Adrenal gland (tissue), 12 donors: ENCODE results near the gene RAD51AP2. TPM values are rescaled to one million over a fixed set of nuclear protein-coding genes. Genes with fewer than 3 reads are reported as not detected.

Experiments
- DNase-seq, 7 donors: peaks; one replicate each; pipeline ENCODE4 v3.0.0-alpha.2; 2019 to 2020
- H3K27ac ChIP-seq, 5 donors: fragments of 200-600 bp; sonication (generic) in 4 of 5; 1 replicate in 3 of 5; 2 replicates in 2 of 5; pipeline versions ENCODE4 v1.5.1 to v1.8.0; 2016 to 2020; ENCODE audit warnings: mild to moderate bottlenecking in 1 of 5
- H3K27me3 ChIP-seq: fragments of 200-600 bp; 2 replicates; pipeline ENCODE4 v1.8.0; 2021
- H3K36me3 ChIP-seq, 2 donors: fragments of 200-600 bp; replicated peaks in 1 of 2; 1 replicate in 1 of 2; 2 replicates in 1 of 2; pipeline versions ENCODE4 v1.5.1 to v1.8.0; 2018 to 2022
- H3K4me1 ChIP-seq, 2 donors: fragments of 200-600 bp; replicated peaks in 1 of 2; 1 replicate in 1 of 2; 2 replicates in 1 of 2; pipeline versions ENCODE4 v1.5.1 to v1.8.0; 2018 to 2021
- H3K4me3 ChIP-seq, 4 donors: fragments of 200-600 bp; sonication (generic) in 3 of 4; one replicate each; pipeline ENCODE4 v1.5.1; 2016 to 2018
- H3K9me3 ChIP-seq, 3 donors: fragments of 200-600 bp; sonication (generic) in 1 of 3; replicated peaks in 1 of 3; 1 replicate in 2 of 3; 2 replicates in 1 of 3; pipeline versions ENCODE4 v1.5.1 to v1.8.0; 2016 to 2021
- POLR2A ChIP-seq, 2 donors: fragments of 450-650 bp; IDR thresholded peaks; one replicate each; pipeline ENCODE4 v1.6.1; 2017; ENCODE audit warnings: antibody characterized with exemption in 2 of 2, mild to moderate bottlenecking in 2 of 2, moderate library complexity in 1 of 2
- WGBS, 4 donors: extraction: QIAGEN DNeasy Blood & Tissue Kit in 2 of 4; methylation state at CpG; one replicate each; pipeline versions ENCODE4 v1.1.5 to v1.1.7; 2013 to 2017; 5-methylcytosine and 5-hydroxymethylcytosine counted together
- intact Hi-C, 2 donors: fragments of 100-400 bp; cut with DNase I; formaldehyde crosslinking; loops; one replicate each; pipeline versions ENCODE4 v1.14.1 to v1.15.0; 2022 to 2023
- polyA plus RNA-seq, 3 donors: library from polyadenylated mRNA; stranded (reverse); fragments of 200-250 nt in 2 of 3; fragments of 350-450 nt in 1 of 3; fragmentation: Illumina TruSeq in 1 of 3; extraction: RNeasy Lipid Tissue Mini Kit (QIAGEN cat#74804) in 1 of 3; gene quantifications; one replicate each; pipeline ENCODE4 v1.2.3, GENCODE V29; 2013 to 2014
- total RNA-seq, 9 donors: library from RNA; depleted of rRNA in 4 of 9; stranded (reverse); fragments of >200 nt in 4 of 9; fragments of 120-200 nt in 1 of 9; fragmentation: NEBNext Ultra II Directional in 1 of 9; extraction: Animal tissue kit (Norgen Biotek cat#: 25700) in 1 of 9; gene quantifications; one replicate each; pipeline versions ENCODE4 v1.1.0 to v1.2.4, GENCODE V29; 2013 to 2023
- TF ChIP-seq, protein P1 (sequence below), 6 experiments: fragments of 450-650 bp in 4 of 6; fragments of 200-600 bp in 2 of 6; sonication (generic) in 1 of 6; IDR thresholded peaks; 1 replicate in 5 of 6; 2 replicates in 1 of 6; pipeline versions ENCODE4 v1.5.1 to v1.8.0; 2016 to 2021; ENCODE audit warnings: antibody characterized with exemption in 6 of 6, mild to moderate bottlenecking in 2 of 6, moderate library complexity in 1 of 6
- donor health status: healthy with polysubstance abuse.
- donor health status: Bipolar disorder and iron deficiency.
- donor health status: DM: yes; HTN: yes; CAD: no.
- donor health status: DM: no; HTN: no; CAD: no.
- donor health status: DM: no; HTN: no; CAD: no.
- donor health status: DM: yes; HTN: yes; CAD: no.

The RAD51AP2 gene
- total and polyA plus RNA-seq, 12 donors: 0.07 to 0.20 (median 0.11) TPM; not detected in 4

DNA sequence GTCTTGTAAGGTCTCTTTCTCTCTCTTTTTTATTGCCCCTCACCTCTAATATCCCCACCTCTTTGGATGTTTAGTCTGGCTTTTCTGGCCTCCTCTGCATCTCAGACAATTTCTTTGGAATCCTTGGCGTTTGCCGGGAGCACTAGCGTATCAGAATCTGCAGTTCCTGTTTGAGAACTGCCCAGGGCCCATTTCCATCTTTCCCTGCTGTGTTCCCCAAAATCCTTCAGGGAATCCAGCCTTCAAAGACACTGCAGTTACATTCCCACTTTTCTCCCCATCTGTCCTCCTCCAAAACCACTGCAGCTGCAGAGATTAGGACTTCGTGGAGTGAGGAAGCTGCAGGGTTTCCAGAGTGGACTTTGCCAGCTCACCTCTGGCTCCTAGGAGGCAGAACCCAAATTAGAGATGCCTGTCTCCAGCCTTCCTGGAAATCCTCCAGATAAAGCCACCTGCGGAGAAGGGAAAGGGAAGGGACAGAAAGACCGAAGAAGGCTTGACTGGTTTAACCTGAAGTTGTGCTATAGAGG is 25.0 kb upstream of the RAD51AP2 start:
- intact Hi-C loops: no loop called here
- no peak for DNase-seq
- WGBS, 4 donors: 33 to 50% (median 41%) methylated on average over 6 of the region's 6 CpGs

DNA sequence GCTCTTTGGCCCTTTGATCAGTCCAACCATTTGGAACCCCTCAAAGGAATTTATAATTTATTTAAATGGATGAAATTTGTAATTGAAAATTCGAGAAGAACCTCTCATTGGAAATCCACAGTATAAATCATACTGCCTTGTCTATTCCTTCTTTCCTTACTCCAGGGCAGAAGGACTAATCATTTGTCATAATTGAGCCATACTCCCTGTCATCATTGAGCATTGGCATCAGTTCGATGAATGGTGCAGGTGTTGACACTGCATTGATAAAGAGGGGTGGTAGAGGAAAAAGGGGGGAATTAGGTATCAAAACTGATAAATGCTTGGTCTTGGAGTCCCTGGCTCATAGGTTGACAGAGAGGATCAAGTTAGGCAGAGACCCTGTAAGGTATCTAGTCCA is 24.2 kb upstream of the RAD51AP2 start:
- DNase-seq: no peak
- Histone ChIP-seq H3K27me3 (peaks cover 5% of the 10 kb centered on the region), H3K27ac (no peak overlapping the region), H3K36me3 (no peaks in the 10 kb centered on the region), H3K4me1 (peaks cover 0 to 5% of the 10 kb centered on the region in 2 donors), H3K4me3 (peak overlapping the region in 1 of 4 donors; percentile 51), H3K9me3 (no peaks in the 10 kb centered on the region)
- no peak for TF ChIP-seq POLR2A (IDR thresholded peaks at IDR 0.05)
- TF ChIP-seq, protein P1, sequence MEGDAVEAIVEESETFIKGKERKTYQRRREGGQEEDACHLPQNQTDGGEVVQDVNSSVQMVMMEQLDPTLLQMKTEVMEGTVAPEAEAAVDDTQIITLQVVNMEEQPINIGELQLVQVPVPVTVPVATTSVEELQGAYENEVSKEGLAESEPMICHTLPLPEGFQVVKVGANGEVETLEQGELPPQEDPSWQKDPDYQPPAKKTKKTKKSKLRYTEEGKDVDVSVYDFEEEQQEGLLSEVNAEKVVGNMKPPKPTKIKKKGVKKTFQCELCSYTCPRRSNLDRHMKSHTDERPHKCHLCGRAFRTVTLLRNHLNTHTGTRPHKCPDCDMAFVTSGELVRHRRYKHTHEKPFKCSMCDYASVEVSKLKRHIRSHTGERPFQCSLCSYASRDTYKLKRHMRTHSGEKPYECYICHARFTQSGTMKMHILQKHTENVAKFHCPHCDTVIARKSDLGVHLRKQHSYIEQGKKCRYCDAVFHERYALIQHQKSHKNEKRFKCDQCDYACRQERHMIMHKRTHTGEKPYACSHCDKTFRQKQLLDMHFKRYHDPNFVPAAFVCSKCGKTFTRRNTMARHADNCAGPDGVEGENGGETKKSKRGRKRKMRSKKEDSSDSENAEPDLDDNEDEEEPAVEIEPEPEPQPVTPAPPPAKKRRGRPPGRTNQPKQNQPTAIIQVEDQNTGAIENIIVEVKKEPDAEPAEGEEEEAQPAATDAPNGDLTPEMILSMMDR (IDR thresholded peaks at IDR 0.05): no peak
- 43 to 62% (median 52%) methylated on average over 2 of the region's 2 CpGs for WGBS, 4 donors
- intact Hi-C loops: no loop called here

More for the DNA sequence above, 25.0 kb upstream of the RAD51AP2 start:
- H3K9me3 ChIP-seq: no peaks in the 10 kb centered on the region
- no peak overlapping the region for H3K4me3 ChIP-seq
- no peaks in the 10 kb centered on the region for H3K36me3 ChIP-seq
- TF ChIP-seq, protein P1 (IDR thresholded peaks at IDR 0.05): no peak
- TF ChIP-seq POLR2A (IDR thresholded peaks at IDR 0.05): no peak
- peaks cover 0 to 5% of the 10 kb centered on the region in 2 donors for H3K4me1 ChIP-seq
- H3K27ac ChIP-seq: peak overlapping the region in 1 of 5 donors; percentile 8
- peaks cover 5% of the 10 kb centered on the region for H3K27me3 ChIP-seq

DNA sequence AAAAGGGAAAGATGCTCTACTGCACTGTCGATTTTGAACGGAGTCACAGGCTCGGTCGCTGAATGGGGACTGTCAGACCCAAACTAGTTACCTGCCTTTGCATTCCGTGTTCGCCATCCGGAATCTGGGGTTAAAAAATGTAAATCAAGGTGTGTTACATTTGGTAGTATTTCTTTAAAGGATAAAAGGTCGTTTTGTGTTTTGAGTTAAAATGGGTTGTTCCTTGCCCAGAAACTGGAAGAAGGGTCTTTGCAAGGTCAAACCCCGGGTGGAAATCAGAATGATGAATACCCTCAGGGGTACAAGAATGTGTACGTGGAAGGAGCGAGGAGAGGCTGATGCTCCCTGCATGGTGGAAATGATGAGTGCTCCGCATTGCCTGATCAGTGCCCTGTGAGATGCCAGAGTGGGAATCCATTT is 23.3 kb upstream of the RAD51AP2 start:
- DNase-seq: no peak
- TF ChIP-seq POLR2A (IDR thresholded peaks at IDR 0.05): no peak
- TF ChIP-seq, protein P1 (IDR thresholded peaks at IDR 0.05): no peak
- Histone ChIP-seq H3K4me3 (peak overlapping the region in 2 of 4 donors; percentile 7 to 51), H3K27ac (peak overlapping the region in 2 of 5 donors; percentile 44 to 80), H3K9me3 (no peaks in the 10 kb centered on the region), H3K36me3 (no peaks in the 10 kb centered on the region), H3K4me1 (peaks cover 0 to 5% of the 10 kb centered on the region in 2 donors), H3K27me3 (peaks cover 5% of the 10 kb centered on the region)
- 1 to 4% (median 2%) methylated on average over 12 of the region's 12 CpGs for WGBS, 4 donors
- intact Hi-C loops: no loop called here

DNA sequence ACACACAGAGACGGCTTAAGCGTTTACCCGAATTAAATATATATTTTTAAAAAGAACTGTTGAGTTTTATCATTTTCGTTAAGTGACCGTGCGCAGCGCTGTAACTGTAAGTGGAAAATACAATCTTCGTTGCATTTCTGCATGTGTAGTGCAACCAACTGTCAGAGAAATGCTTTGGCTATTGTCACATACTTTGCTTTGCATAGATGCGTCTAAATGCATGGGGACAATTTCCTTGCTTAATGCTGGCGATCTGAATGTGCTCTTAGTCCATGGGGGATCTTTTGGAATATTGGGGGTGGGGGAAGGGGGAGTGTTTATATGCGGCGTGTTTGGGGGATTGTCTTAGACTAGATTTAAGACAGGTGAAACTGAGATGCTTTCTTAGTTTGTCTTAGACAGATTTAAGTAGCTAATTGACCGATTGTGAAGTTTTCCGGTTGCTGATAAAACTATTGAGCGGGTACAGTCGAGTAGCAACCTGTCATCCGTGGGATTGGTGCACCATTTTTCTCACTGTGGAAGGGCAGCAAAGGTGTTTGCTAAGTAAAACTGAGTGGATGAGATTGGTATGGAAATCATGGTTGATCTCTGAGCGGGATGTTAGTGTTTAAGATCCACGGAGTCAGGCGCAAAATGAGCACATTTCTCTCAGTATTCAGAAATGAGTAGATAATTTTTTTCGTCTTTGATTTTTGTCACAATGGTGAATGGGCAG is 22.7 kb upstream of the RAD51AP2 start:
- TF ChIP-seq, protein P1 (IDR thresholded peaks at IDR 0.05): no peak
- no peak for TF ChIP-seq POLR2A (IDR thresholded peaks at IDR 0.05)
- Histone ChIP-seq H3K9me3 (no peaks in the 10 kb centered on the region), H3K4me3 (peak overlapping the region in 2 of 4 donors; percentile 34 to 51), H3K4me1 (peaks cover 0 to 5% of the 10 kb centered on the region in 2 donors), H3K27ac (peak overlapping the region in 3 of 5 donors; percentile 2 to 80 (median 44)), H3K27me3 (peaks cover 5% of the 10 kb centered on the region), H3K36me3 (no peaks in the 10 kb centered on the region)
- intact Hi-C loops: no loop called here
- DNase-seq: no peak
- WGBS, 4 donors: 2 to 4% (median 3%) methylated on average over 21 of the region's 21 CpGs
